Neural crest cell (in vitro differentiated cells): ENCODE results near the gene CALN1. TPM values are rescaled to one million over a fixed set of nuclear protein-coding genes. Genes with fewer than 3 reads are reported as not detected.

Source experiments
- DNase-seq: peaks from one replicate; pipeline ENCODE4 v3.0.0; 2021; ENCODE audit warnings: low read depth, mixed read lengths, low spot score
- H3K27ac Mint-ChIP-seq: one replicate; pipeline ENCODE4 v1.8.0; 2021; ENCODE audit warnings: mild to moderate bottlenecking, mixed read lengths; ENCODE audit not compliant: unreplicated experiment
- H3K27me3 Mint-ChIP-seq: 2 replicates; pipeline ENCODE4 v1.8.0; 2021; ENCODE audit warnings: low read depth, mild to moderate bottlenecking, mixed read lengths
- H3K36me3 Mint-ChIP-seq: 2 replicates; pipeline ENCODE4 v1.8.0; 2021; ENCODE audit warnings: low read depth, mild to moderate bottlenecking, mixed read lengths
- H3K4me1 Mint-ChIP-seq: 2 replicates; pipeline ENCODE4 v1.8.0; 2021; ENCODE audit warnings: mixed read lengths
- H3K4me3 Mint-ChIP-seq: one replicate; pipeline ENCODE4 v1.8.0; 2021; ENCODE audit warnings: mild to moderate bottlenecking, mixed read lengths
- H3K9me3 Mint-ChIP-seq: 2 replicates; pipeline ENCODE4 v1.8.0; 2021; ENCODE audit warnings: mixed read lengths
- CTCF ChIP-seq: fragments of 200-600 bp; sonication (generic); conservative IDR thresholded peaks from 2 replicates; pipeline ENCODE4 v1.5.0; 2021; ENCODE audit warnings: antibody characterized with exemption, mild to moderate bottlenecking
- total RNA-seq: library from RNA; stranded (reverse); gene quantifications from 2 replicates; pipeline ENCODE4 v1.2.1, GENCODE V29; 2021

CALN1 gene
- total RNA-seq, 1 donor from 2014 or later: 0.51 TPM

- H3K27me3 Mint-ChIP-seq: no peaks in the 10 kb centered on the region
- H3K27ac Mint-ChIP-seq: no peak overlapping the region
- no peak for TF ChIP-seq CTCF
- no peak for DNase-seq
- H3K4me3 Mint-ChIP-seq: no peak overlapping the region
- no peaks in the 10 kb centered on the region for H3K9me3 Mint-ChIP-seq
- no peaks in the 10 kb centered on the region for H3K4me1 Mint-ChIP-seq
- no peaks in the 10 kb centered on the region for H3K36me3 Mint-ChIP-seq
Measured at GRCh38 chr7:72409638-72410015, 2.5 kb downstream of the CALN1 start.

GRCh38 chr7:72408966-72409637, 3.0 kb downstream of the CALN1 start:
- H3K27ac Mint-ChIP-seq: no peak overlapping the region
- H3K4me3 Mint-ChIP-seq: no peak overlapping the region
- no peaks in the 10 kb centered on the region for H3K4me1 Mint-ChIP-seq
- TF ChIP-seq CTCF: no peak
- no peak for DNase-seq
- no peaks in the 10 kb centered on the region for H3K9me3 Mint-ChIP-seq
- no peaks in the 10 kb centered on the region for H3K27me3 Mint-ChIP-seq
- H3K36me3 Mint-ChIP-seq: no peaks in the 10 kb centered on the region

GRCh38 chr7:72406820-72407403, 5.2 kb downstream of the CALN1 start:
- Mint-ChIP-seq H3K9me3 (no peaks in the 10 kb centered on the region), H3K36me3 (no peaks in the 10 kb centered on the region), H3K27me3 (no peaks in the 10 kb centered on the region), H3K4me3 (no peak overlapping the region), H3K4me1 (no peaks in the 10 kb centered on the region), H3K27ac (no peak overlapping the region)
- no peak for TF ChIP-seq CTCF
- DNase-seq: no peak

GRCh38 chr7:72405871-72406270, 6.3 kb downstream of the CALN1 start:
- Mint-ChIP-seq H3K36me3 (no peaks in the 10 kb centered on the region), H3K27ac (no peak overlapping the region), H3K4me1 (no peaks in the 10 kb centered on the region), H3K4me3 (no peak overlapping the region), H3K9me3 (no peaks in the 10 kb centered on the region), H3K27me3 (peaks cover 4% of the 10 kb centered on the region)
- DNase-seq: no peak
- TF ChIP-seq CTCF: no peak

- Mint-ChIP-seq H3K36me3 (no peaks in the 10 kb centered on the region), H3K4me3 (no peak overlapping the region), H3K27me3 (peaks cover 4% of the 10 kb centered on the region), H3K9me3 (no peaks in the 10 kb centered on the region), H3K4me1 (no peaks in the 10 kb centered on the region), H3K27ac (no peak overlapping the region)
- TF ChIP-seq CTCF: no peak
- no peak for DNase-seq
Measured at GRCh38 chr7:72405418-72405817, 6.7 kb downstream of the CALN1 start.
